GM19025 (cell line): ENCODE data around the gene CNIH3.

Source experiments
- ATAC-seq: cut with Tn5 transposase; IDR thresholded peaks from one replicate; pipeline ENCODE4 v1.9.1; 2021; ENCODE audit warnings: mild to moderate bottlenecking, low read depth, moderate library complexity; ENCODE audit not compliant: unreplicated experiment

The CNIH3 gene

DNA sequence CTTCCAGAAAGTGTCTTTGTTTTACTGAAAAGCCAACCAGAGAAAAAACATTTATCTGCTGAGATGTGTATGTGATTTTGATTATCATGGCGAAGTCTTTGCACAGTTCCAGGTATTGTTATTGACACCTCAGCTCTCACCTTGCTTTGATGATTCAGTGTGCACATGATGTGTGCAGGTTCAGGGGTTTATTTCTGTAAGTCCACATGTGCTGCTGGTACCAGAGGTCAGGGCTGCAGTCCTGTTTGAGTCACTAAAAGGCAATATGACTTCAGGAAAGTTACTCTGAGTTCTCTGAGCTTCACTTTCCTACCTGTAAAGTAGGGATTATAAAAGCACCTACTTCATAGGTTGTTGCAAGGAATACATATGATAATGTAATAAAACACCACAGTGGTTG is 97.1 kb downstream of the CNIH3 start:
- no peak for ATAC-seq

- ATAC-seq: no peak
Observed at GRCh38 chr1:224714553-224714952, 98.4 kb downstream of the CNIH3 start.

GRCh38 chr1:224718470-224719053 is 102.4 kb downstream of the CNIH3 start:
- no peak for ATAC-seq

DNA sequence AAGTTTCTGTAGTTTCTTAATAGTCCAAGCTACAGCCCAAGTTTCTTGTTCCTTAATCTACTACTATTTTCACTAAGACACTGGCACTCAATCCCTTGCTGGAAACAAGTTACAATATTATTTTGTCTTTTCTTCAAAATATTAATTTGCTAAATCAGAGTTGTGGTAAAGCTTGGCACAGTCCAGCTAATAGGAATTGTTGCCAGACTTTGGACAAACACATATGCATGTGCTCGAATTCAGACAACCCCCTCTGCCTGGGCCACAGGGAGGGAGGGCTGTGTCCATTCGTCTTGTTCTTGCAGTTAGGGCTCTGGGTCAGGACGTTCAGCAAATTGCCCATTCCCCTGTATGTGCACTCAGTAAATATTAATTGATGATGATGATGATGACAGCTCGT is 103.6 kb downstream of the CNIH3 start:
- ATAC-seq: no peak

DNA sequence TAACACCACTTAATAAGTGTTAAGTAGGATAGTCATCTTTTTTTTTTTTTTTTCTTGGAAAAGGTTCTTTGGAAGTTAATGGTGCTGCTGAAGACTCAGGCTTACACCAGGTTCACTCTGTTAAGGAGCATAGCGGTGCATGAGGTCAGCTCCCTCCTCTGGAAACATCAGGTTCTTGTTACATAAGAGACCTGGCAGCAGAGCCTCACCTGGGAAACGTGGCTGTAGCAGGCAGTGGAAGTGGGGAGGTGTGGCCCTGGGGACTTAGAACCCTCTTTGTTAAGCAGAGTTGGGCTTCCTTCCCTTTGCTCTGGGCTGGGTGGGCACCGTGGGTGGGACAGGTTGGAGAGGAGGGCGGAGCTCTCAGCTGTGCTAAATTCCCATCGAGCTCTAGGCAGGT is 104.1 kb downstream of the CNIH3 start:
- ATAC-seq: no peak

DNA sequence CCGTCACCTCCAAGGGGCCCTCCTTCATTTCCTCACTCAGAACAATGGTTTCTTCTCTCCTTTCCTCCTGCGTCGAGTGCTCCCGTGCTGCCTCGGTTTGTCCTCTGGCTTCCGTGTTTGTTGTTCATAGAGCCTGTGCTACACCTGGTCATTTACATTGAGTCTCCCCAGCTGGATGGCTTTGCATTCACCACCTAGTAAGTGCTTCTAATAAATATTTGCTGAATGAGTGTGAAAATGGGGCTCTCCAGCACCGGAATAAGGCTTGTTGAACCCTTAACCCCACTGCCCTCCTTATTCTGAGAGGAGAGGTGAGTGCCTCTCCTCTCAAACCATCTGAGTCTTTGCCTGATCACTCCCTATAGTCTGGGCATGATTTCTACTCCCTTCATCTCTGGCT is 104.9 kb downstream of the CNIH3 start:
- ATAC-seq: no peak

- no peak for ATAC-seq
Observed at GRCh38 chr1:224722838-224723237, 106.7 kb downstream of the CNIH3 start.

- no peak for ATAC-seq
Observed at GRCh38 chr1:224724566-224724965, 108.4 kb downstream of the CNIH3 start.

DNA sequence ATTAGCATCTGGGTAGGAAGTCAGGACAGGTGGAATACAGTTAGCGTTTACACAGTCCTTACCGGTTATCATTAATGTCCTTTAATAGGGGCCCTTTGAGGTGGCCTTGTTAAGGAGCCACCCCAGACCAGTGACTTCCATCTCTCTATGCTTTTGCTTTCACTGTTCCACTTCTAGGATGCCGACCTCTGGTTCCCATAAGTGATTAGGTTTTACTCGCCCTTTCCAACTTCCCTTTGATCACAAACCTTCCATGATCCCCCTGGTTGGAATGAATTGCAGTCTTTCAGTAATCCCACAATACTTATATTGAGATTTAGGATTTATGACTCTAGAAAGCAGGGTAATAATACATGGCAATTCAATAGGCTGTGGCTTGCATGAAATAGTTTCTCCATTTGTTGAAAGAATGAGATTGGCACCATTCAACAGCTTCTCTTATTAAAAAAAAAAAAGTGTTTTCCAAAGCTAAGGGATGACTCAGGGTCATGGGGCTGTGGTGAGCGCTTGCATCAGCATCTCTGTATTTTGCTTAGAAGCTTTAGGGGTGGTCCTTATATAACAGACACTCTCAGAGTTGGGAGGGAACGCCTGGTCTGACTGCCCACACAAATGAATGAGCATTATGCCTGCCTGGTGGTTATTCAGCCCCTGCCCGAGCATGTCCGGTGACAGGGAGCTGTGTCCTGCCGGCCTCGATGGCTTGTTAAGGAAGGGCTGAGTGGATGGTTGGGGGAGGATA is 110.5 kb downstream of the CNIH3 start:
- no peak for ATAC-seq

DNA sequence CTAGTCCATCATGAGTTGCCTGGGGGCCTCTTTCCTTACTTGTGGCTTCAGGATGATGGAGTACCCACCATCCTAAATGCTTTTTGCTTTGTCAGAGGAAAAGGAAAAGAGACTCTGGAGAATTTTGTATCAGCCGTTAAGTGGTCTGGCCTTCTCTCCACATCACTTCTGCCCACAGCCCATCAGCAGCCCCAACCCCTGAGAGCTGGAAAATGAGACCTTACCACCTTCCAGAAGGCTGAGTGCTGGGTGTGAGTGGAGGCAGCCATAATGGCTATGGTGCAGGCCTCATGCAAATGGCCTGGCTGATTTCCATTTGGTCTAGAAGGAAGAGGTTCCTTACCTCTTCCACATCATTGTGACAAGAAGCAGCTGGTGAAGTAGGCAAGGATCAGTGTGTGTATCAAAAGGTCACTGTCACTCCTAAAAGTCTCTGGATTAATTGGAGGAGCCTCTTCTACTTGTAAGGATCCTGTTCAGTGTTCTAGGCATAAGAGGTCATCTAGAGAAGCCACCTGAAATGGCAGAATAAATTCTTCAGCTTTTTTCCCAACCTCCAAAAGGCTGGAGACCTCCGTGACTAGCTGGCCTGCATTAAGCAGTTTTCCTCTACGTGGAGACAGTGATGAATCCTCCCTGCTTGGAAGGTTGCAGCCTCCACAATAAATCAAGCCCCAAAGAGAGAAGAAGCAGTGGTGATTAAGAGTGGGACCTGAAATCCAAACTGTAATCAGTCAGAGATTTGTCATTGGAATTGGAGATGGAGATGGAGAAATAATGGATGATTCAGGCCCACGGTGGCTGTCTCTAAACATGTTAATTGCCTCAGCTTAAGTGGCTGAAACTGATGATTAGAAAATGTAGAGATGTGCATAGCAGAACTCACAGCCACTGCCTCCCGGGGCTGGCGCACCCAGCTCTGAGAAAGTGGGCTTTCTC is 111.5 kb downstream of the CNIH3 start:
- ATAC-seq: no peak

DNA sequence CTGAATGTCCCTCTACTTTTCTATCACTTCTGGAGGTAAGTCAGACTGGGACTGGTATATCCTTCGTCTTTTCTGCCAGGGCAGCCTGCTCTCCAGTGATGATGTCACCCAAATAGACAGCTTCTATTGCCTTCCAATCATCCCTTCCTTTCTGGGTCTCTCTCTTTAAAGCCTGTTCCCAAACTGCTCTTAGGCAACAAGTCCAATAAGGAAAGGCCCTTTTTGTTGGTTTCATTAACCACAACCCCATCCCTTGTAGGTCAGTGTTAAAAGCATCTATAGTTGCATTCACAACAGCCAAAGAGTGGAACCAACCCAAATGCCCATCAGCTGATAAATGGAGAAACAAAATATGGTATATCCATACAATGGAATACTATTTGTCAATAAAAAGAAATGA is 114.4 kb downstream of the CNIH3 start:
- ATAC-seq: no peak

GRCh38 chr1:224730965-224731364 is 114.8 kb downstream of the CNIH3 start:
- ATAC-seq: no peak

GRCh38 chr1:224731633-224732032 is 115.5 kb downstream of the CNIH3 start:
- no peak for ATAC-seq

DNA sequence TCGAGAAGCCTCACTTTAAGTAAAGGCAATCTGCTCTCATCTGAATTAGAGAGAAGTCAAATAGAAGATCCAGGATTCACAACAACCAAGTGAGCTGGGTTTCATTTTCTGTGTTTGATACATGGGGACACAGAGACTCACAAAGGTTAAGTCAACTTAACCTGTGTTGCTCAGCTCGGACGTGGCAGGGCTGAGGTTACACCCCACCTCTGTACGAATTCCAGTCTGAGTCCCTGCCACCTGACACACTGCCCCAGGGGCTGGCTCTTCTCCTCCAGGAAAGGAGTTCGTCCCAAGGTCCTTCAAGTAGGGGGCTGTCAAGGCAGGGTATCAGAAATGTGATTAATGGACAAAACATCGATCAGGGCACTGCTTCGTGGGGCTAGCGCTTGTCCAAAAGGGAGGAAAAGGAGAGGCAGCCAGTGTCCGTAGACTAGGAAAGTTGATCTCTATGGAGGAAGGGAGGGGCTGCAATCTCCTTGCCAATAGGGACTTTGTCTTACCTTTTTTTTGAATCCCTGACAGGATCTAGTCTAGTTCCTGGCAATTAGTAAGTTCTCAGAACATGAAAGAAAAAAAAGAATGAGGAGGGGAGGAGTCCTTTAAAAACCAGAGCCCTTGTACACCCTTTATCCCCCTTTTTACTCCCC is 116.4 kb downstream of the CNIH3 start:
- no peak for ATAC-seq

GRCh38 chr1:224733027-224733911 is 117.2 kb downstream of the CNIH3 start:
- peak; percentile 66 for ATAC-seq

DNA sequence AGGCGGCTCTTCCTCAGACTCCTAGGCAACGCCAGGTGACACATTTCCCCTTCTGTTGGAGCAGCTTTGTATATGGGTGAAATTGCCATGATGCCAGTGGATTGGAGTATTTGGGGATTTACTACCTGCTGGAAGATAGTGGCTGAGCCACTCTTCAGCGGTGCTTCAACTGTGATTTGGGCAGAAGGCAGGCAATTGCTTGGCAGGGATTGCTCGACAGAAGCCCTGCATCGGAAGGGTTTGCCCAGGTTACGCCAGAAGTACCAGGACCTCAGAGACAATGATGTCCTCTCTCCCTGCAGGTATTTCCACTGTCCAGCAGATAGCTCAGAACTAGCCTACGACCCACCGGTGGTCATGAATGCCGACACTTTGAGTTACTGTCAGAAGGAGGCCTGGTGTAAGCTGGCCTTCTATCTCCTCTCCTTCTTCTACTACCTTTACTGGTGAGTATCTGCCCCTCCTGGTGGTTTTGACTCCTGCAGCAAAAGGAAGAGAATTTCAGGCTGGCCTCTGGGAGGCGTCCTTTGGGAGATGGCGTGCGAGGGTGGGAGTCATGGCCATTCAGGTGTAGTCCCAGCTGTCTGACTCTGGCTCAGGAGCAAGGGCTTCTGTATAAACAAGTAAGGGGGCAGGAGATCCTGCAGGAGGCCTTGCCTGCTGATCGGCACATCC is 118.3 kb downstream of the CNIH3 start:
- ATAC-seq: no peak

DNA sequence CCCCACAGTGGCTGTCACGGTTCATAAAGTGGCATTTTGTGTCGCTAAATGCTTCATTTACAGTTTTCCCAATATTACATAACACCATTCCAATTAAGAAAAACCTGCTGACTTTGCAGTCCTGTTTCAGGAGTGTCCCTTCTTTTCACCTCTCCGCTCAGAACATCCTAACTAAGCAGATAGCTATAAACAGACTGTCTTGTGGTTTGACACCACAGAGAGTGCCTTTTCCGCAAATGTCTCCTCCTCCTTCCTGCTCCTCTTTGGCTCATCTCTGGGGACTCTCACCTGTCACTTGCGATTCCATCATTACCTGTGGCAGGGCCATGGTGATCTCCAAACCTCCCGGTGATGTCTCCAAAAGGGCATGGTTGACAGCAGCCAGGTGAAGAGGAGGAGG is 119.0 kb downstream of the CNIH3 start:
- ATAC-seq: no peak

GRCh38 chr1:224736619-224737352 is 120.7 kb downstream of the CNIH3 start:
- ATAC-seq: peak; percentile 45

GRCh38 chr1:224737353-224737727 is 121.2 kb downstream of the CNIH3 start:
- ATAC-seq: no peak
